DND-41 (cell line): Measurements from ENCODE around the gene TEP1.
"Not testable (repeated sequence)": the region's sequence is repeated elsewhere in the genome, so short reads cannot be mapped to it uniquely, and the experiment has no call there.

Experiments used
- ATAC-seq: fragments of 200-7000 bp; cut with Tn5 transposase; 3 replicates; pipeline ENCODE4 v1.9.1; 2021; ENCODE audit warnings: low read depth; ENCODE audit not compliant: insufficient read depth
- DNase-seq: peaks from one replicate; pipeline ENCODE4 v3.0.0-alpha.2; 2020
- H2AFZ ChIP-seq: 2 replicates; pipeline ENCODE4 v1.6.0; 2012; ENCODE audit warnings: low read depth, low read length
- H3K27ac ChIP-seq: 2 replicates; pipeline ENCODE4 v1.5.1; 2012; ENCODE audit warnings: low read length, inconsistent platforms
- H3K27me3 ChIP-seq: fragments of 200-600 bp; sonication (generic); 2 replicates; pipeline ENCODE4 v1.6.0; 2012; ENCODE audit warnings: low read length, mild to moderate bottlenecking, inconsistent platforms; ENCODE audit not compliant: insufficient read depth, poor library complexity
- H3K36me3 ChIP-seq: 2 replicates; pipeline ENCODE4 v1.5.1; 2012; ENCODE audit warnings: low read length, inconsistent platforms; ENCODE audit not compliant: insufficient read depth
- H3K4me1 ChIP-seq: 2 replicates; pipeline ENCODE4 v1.5.1; 2012; ENCODE audit warnings: mild to moderate bottlenecking, low read length; ENCODE audit not compliant: insufficient read depth
- H3K4me2 ChIP-seq: 2 replicates; pipeline ENCODE4 v1.6.0; 2012; ENCODE audit warnings: mild to moderate bottlenecking, moderate library complexity, low read length, inconsistent platforms; ENCODE audit not compliant: insufficient read depth
- H3K4me3 ChIP-seq, 2 experiments: fragments of 200-600 bp in 1 of 2; shearing (Covaris generic) in 1 of 2; 2 replicates each; pipeline ENCODE4 v1.5.1; 2012 to 2016; ENCODE audit warnings: inconsistent platforms in 2 of 2, low read length in 2 of 2, mild to moderate bottlenecking in 2 of 2, low read depth in 1 of 2, moderate library complexity in 1 of 2
- H3K79me2 ChIP-seq: 2 replicates; pipeline ENCODE4 v1.6.0; 2012; ENCODE audit warnings: low read length, inconsistent platforms; ENCODE audit not compliant: insufficient read depth
- H3K9ac ChIP-seq: 2 replicates; pipeline ENCODE4 v1.6.0; 2012; ENCODE audit warnings: low read depth, mild to moderate bottlenecking, inconsistent platforms, low read length, moderate library complexity
- H3K9me3 ChIP-seq: 2 replicates; pipeline ENCODE4 v1.5.1; 2012; ENCODE audit warnings: low read length, moderate library complexity, mild to moderate bottlenecking, inconsistent platforms; ENCODE audit not compliant: insufficient read depth, severe bottlenecking
- H4K20me1 ChIP-seq: 2 replicates; pipeline ENCODE4 v1.6.0; 2012; ENCODE audit warnings: low read length; ENCODE audit not compliant: insufficient read depth
- CTCF ChIP-seq: IDR thresholded peaks from 2 replicates; pipeline ENCODE4 v1.5.1; 2012; ENCODE audit warnings: borderline replicate concordance, low read length, moderate library complexity, mild to moderate bottlenecking; ENCODE audit not compliant: poor library complexity, severe bottlenecking; ENCODE audit errors: extremely low read depth
- EZH2 ChIP-seq: IDR thresholded peaks from 3 replicates; pipeline ENCODE4 v1.6.1; 2012; ENCODE audit warnings: borderline replicate concordance, low read depth, mild to moderate bottlenecking, moderate library complexity, low read length, inconsistent platforms; ENCODE audit not compliant: severe bottlenecking

TEP1 gene

GRCh38 chr14:20341646-20342045, 71.7 kb downstream of the TEP1 start:
- H3K27me3 ChIP-seq: peaks cover 6% of the 10 kb centered on the region
- no peak for ATAC-seq
- 0 out of 2 replicates have a peak overlapping the region, but pooled peaks have one; percentile 84 for H3K27ac ChIP-seq
- H4K20me1 ChIP-seq: no peaks in the 10 kb centered on the region
- no peaks in the 10 kb centered on the region for H3K9me3 ChIP-seq
- peaks cover 19% of the 10 kb centered on the region for H3K36me3 ChIP-seq
- H3K79me2 ChIP-seq: peaks cover 22% of the 10 kb centered on the region
- peaks cover 29% of the 10 kb centered on the region for H3K4me1 ChIP-seq
- TF ChIP-seq CTCF: no peak
- TF ChIP-seq EZH2: no peak
- peak overlapping the region; percentile 59 to 68; a peak in 2 of 4 replicates for H3K4me3 ChIP-seq
- peak overlapping the region; percentile 66 for H3K9ac ChIP-seq
- H3K4me2 ChIP-seq: peak overlapping the region; percentile 74
- no peak for DNase-seq
- peak overlapping the region; percentile 87 for H2AFZ ChIP-seq

GRCh38 chr14:20341032-20341431, 72.3 kb downstream of the TEP1 start:
- not testable (repeated sequence) for H3K9me3 ChIP-seq, H3K27ac ChIP-seq, ATAC-seq, H3K27me3 ChIP-seq, H4K20me1 ChIP-seq, DNase-seq, H3K4me2 ChIP-seq, H3K9ac ChIP-seq, H2AFZ ChIP-seq, H3K4me3 ChIP-seq
- Histone ChIP-seq H3K79me2 (peaks cover 22% of the 10 kb centered on the region), H3K4me1 (peaks cover 29% of the 10 kb centered on the region), H3K36me3 (peaks cover 13% of the 10 kb centered on the region)

- TF ChIP-seq EZH2 (no peak), CTCF (no peak)
- no peaks in the 10 kb centered on the region for H3K9me3 ChIP-seq
These were observed 79.3 kb downstream of the TEP1 start for GRCh38 chr14:20334017-20334416.

GRCh38 chr14:20333494-20333841, 79.8 kb downstream of the TEP1 start:
- Histone ChIP-seq H3K27ac (peak overlapping the region; percentile 79; the same call in 1 of the 2 replicates), H4K20me1 (peaks cover 9% of the 10 kb centered on the region; the same call in 1 of the 2 replicates), H3K27me3 (peaks cover 3% of the 10 kb centered on the region), H2AFZ (peak overlapping the region; percentile 85), H3K36me3 (peaks cover 8% of the 10 kb centered on the region; the same call in 1 of the 2 replicates), H3K79me2 (peaks cover 54% of the 10 kb centered on the region), H3K4me3 (peak overlapping the region; percentile 65 to 81), H3K4me1 (peaks cover 50% of the 10 kb centered on the region), H3K4me2 (peak overlapping the region; percentile 90), H3K9ac (peak overlapping the region; percentile 63), H3K9me3 (no peaks in the 10 kb centered on the region)
- TF ChIP-seq CTCF: no peak
- no peak for TF ChIP-seq EZH2
- peak; percentile 13; the same call in 2 of the 3 replicates for ATAC-seq
- DNase-seq: no peak

More at GRCh38 chr14:20334017-20334416, 79.3 kb downstream of the TEP1 start:
- Histone ChIP-seq H4K20me1 (peaks cover 4% of the 10 kb centered on the region; the same call in 1 of the 2 replicates), H3K36me3 (peaks cover 2% of the 10 kb centered on the region; the same call in 1 of the 2 replicates), H2AFZ (0 out of 2 replicates have a peak overlapping the region, but pooled peaks have one; percentile 16), H3K79me2 (peaks cover 49% of the 10 kb centered on the region), H3K9ac (peak overlapping the region; percentile 63; the same call in 1 of the 2 replicates), H3K27ac (no peak overlapping the region), H3K27me3 (peaks cover 5% of the 10 kb centered on the region), H3K4me1 (peaks cover 44% of the 10 kb centered on the region), H3K4me3 (no peak overlapping the region; a peak in 2 of 4 replicates), H3K4me2 (peak overlapping the region; percentile 90)
- ATAC-seq (no peak), DNase-seq (no peak)
